ENCODE measurements around the gene USP34. TPM values are rescaled to one million over a fixed set of nuclear protein-coding genes. Genes with fewer than 3 reads are reported as not detected.

USP34 gene
- total RNA-seq, 1 donor from 2014 or later = 83.2 TPM

GRCh38 chr2:61356958-61357350 is 113.9 kb downstream of the USP34 start:
- TF ChIP-seq CTCF (IDR thresholded peaks at IDR 0.05; ENCODE audit: insufficient read depth, low read length, severe bottlenecking) = no peak
- H3K36me3 ChIP-seq (ENCODE audit: control insufficient read depth, insufficient read depth, low read length) = peaks cover 7% of the 10 kb centered on the region
- no peaks in the 10 kb centered on the region for H3K27me3 ChIP-seq (ENCODE audit: control insufficient read depth, insufficient read depth, low read length)
- FAIRE-seq (no peak), DNase-seq (ENCODE audit: low read depth) (peak; percentile 14)
- no peak overlapping the region for H3K4me3 ChIP-seq (ENCODE audit: low read depth, low read length)

- no peak for TF ChIP-seq CTCF (IDR thresholded peaks at IDR 0.05; ENCODE audit: insufficient read depth, low read length, severe bottlenecking)
- Histone ChIP-seq H3K27me3 (ENCODE audit: control insufficient read depth, insufficient read depth, low read length) (no peaks in the 10 kb centered on the region), H3K36me3 (ENCODE audit: control insufficient read depth, insufficient read depth, low read length) (peaks cover 7% of the 10 kb centered on the region), H3K4me3 (ENCODE audit: low read depth, low read length) (no peak overlapping the region)
- peak; percentile 27 for DNase-seq (ENCODE audit: low read depth)
- FAIRE-seq = no peak
These were observed 114.5 kb downstream of the USP34 start for GRCh38 chr2:61356261-61356957.

DNA sequence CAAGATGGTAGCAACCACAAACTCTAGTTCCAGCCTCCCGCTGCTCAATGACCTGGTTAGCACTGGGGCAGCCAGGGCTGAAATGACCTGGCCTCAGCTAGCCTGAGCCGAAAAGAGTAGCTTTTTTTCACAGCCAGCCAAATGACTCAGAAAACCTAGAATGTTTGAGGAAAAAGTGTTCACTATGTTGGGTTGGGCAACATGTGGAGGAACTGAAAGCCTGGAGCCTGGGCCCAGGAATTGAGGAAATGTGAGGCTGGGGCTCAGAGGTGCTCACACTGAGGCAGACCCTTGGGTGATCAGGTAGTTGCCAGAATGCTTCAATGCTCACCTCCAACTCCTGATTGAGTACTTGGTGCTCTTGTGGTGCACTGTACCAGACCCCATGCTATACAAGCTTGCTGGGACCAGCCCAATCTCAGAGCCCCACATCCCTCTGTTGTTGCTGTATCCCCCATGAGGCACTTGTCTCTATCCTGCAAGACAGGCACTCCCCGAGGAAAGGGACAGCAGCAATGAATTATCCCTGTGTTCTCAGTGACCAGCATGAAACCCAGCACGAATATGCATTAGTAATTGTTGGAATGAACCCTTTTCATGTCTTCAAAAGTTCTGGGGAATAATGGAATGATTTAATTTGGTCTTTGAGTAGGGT is 116.2 kb downstream of the USP34 start:
- DNase-seq (ENCODE audit: low read depth) (no peak), FAIRE-seq (peak; percentile 43)
- H3K27me3 ChIP-seq (ENCODE audit: control insufficient read depth, insufficient read depth, low read length) = no peaks in the 10 kb centered on the region
- H3K36me3 ChIP-seq (ENCODE audit: control insufficient read depth, insufficient read depth, low read length) = peaks cover 7% of the 10 kb centered on the region
- TF ChIP-seq CTCF (IDR thresholded peaks at IDR 0.05; ENCODE audit: insufficient read depth, low read length, severe bottlenecking) = no peak
- no peak overlapping the region for H3K4me3 ChIP-seq (ENCODE audit: low read depth, low read length)

DNA sequence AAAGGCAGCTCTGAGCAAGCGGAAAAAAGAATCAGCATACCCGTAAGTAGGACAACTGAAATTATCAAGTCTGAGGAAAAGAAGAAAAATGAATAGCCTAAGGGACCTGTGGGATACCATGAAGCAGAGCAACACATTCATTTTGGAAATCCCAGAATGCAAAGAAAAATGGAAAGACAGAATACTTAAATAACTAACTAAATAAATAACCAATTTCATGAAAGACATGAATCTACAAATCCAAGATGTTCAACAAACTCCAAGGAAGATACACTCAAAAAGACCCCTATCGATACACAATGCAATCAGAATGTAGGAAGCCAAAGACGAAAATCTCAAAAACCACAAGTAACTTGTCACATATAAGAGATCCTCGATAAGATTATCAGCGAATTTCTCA is 117.0 kb downstream of the USP34 start:
- H3K4me3 ChIP-seq (ENCODE audit: low read depth, low read length) = no peak overlapping the region
- no peak for FAIRE-seq
- no peaks in the 10 kb centered on the region for H3K27me3 ChIP-seq (ENCODE audit: control insufficient read depth, insufficient read depth, low read length)
- TF ChIP-seq CTCF (IDR thresholded peaks at IDR 0.05; ENCODE audit: insufficient read depth, low read length, severe bottlenecking) = no peak
- H3K36me3 ChIP-seq (ENCODE audit: control insufficient read depth, insufficient read depth, low read length) = peaks cover 7% of the 10 kb centered on the region
- no peak for DNase-seq (ENCODE audit: low read depth)

GRCh38 chr2:61350777-61351176 is 120.1 kb downstream of the USP34 start:
- Histone ChIP-seq H3K27me3 (ENCODE audit: control insufficient read depth, insufficient read depth, low read length) (no peaks in the 10 kb centered on the region), H3K4me3 (ENCODE audit: low read depth, low read length) (no peak overlapping the region), H3K36me3 (ENCODE audit: control insufficient read depth, insufficient read depth, low read length) (peaks cover 13% of the 10 kb centered on the region)
- DNase-seq (ENCODE audit: low read depth) (no peak), FAIRE-seq (no peak)
- TF ChIP-seq CTCF (IDR thresholded peaks at IDR 0.05; ENCODE audit: insufficient read depth, low read length, severe bottlenecking) = no peak
